ENCODE data around the gene USE1. TPM values are rescaled to one million over a fixed set of nuclear protein-coding genes. Genes with fewer than 3 reads are reported as not detected.

The USE1 gene
- total RNA-seq, 1 donor from 2014 or later: 14.9 TPM

- Histone ChIP-seq H3K36me3 (ENCODE audit: control insufficient read depth, insufficient read depth, low read length) (peaks cover 2% of the 10 kb centered on the region), H3K4me3 (ENCODE audit: low read depth, low read length) (peak within 1 kb of the TSS; percentile 77), H3K27me3 (ENCODE audit: control insufficient read depth, insufficient read depth, low read length) (no peaks in the 10 kb centered on the region)
- TF ChIP-seq CTCF (IDR thresholded peaks at IDR 0.05; ENCODE audit: insufficient read depth, low read length, poor library complexity, severe bottlenecking): no peak
- peak; percentile 89 for DNase-seq (ENCODE audit: low read depth)
Observed at GRCh38 chr19:17226002-17226933, 11.1 kb downstream of the USE1 start, which contains the start of gene OCEL1. TSS of gene OCEL1 (plus strand) at chr19:17226226. CDS start at chr19:17226248, 22 bp downstream.

GRCh38 chr19:17227798-17228367, 12.7 kb downstream of the USE1 start:
- Histone ChIP-seq H3K36me3 (ENCODE audit: control insufficient read depth, insufficient read depth, low read length) (peaks cover 2% of the 10 kb centered on the region), H3K27me3 (ENCODE audit: control insufficient read depth, insufficient read depth, low read length) (no peaks in the 10 kb centered on the region), H3K4me3 (ENCODE audit: low read depth, low read length) (no peak overlapping the region)
- TF ChIP-seq CTCF (IDR thresholded peaks at IDR 0.05; ENCODE audit: insufficient read depth, low read length, poor library complexity, severe bottlenecking): no peak
- no peak for DNase-seq (ENCODE audit: low read depth)

GRCh38 chr19:17229890-17230289, 14.7 kb downstream of the USE1 start:
- no peak overlapping the region for H3K4me3 ChIP-seq (ENCODE audit: low read depth, low read length)
- DNase-seq (ENCODE audit: low read depth): no peak
- peaks cover 5% of the 10 kb centered on the region for H3K36me3 ChIP-seq (ENCODE audit: control insufficient read depth, insufficient read depth, low read length)
- no peaks in the 10 kb centered on the region for H3K27me3 ChIP-seq (ENCODE audit: control insufficient read depth, insufficient read depth, low read length)
- no peak for TF ChIP-seq CTCF (IDR thresholded peaks at IDR 0.05; ENCODE audit: insufficient read depth, low read length, poor library complexity, severe bottlenecking)

- no peak for DNase-seq (ENCODE audit: low read depth)
- no peak overlapping the region for H3K4me3 ChIP-seq (ENCODE audit: low read depth, low read length)
- H3K27me3 ChIP-seq (ENCODE audit: control insufficient read depth, insufficient read depth, low read length): no peaks in the 10 kb centered on the region
- TF ChIP-seq CTCF (IDR thresholded peaks at IDR 0.05; ENCODE audit: insufficient read depth, low read length, poor library complexity, severe bottlenecking): no peak
- H3K36me3 ChIP-seq (ENCODE audit: control insufficient read depth, insufficient read depth, low read length): peaks cover 6% of the 10 kb centered on the region
Observed at GRCh38 chr19:17232258-17232657, 17.1 kb downstream of the USE1 start.

GRCh38 chr19:17234911-17235299, 19.7 kb downstream of the USE1 start:
- H3K36me3 ChIP-seq (ENCODE audit: control insufficient read depth, insufficient read depth, low read length): peaks cover 6% of the 10 kb centered on the region
- TF ChIP-seq CTCF (IDR thresholded peaks at IDR 0.05; ENCODE audit: insufficient read depth, low read length, poor library complexity, severe bottlenecking): no peak
- no peak for DNase-seq (ENCODE audit: low read depth)

More at GRCh38 chr19:17234911-17235299, 19.7 kb downstream of the USE1 start:
- no peaks in the 10 kb centered on the region for H3K27me3 ChIP-seq (ENCODE audit: control insufficient read depth, insufficient read depth, low read length)
- H3K4me3 ChIP-seq (ENCODE audit: low read depth, low read length): peak overlapping the region; percentile 36
